Anterior cingulate cortex (tissue), 58 donors: ENCODE data around the gene CACNA1D.
"Not testable (repeated sequence)": the region's sequence is repeated elsewhere in the genome, so short reads cannot be mapped to it uniquely, and the experiment has no call there.

ENCODE experiments used
- DNase-seq, 58 donors: peaks; one replicate each; lab custom pipeline; 2025; lab: John Stamatoyannopoulos, UW

Gene CACNA1D

GRCh38 chr3:53645754-53646153, 151.3 kb downstream of the CACNA1D start:
- DNase-seq, result no peak

DNA sequence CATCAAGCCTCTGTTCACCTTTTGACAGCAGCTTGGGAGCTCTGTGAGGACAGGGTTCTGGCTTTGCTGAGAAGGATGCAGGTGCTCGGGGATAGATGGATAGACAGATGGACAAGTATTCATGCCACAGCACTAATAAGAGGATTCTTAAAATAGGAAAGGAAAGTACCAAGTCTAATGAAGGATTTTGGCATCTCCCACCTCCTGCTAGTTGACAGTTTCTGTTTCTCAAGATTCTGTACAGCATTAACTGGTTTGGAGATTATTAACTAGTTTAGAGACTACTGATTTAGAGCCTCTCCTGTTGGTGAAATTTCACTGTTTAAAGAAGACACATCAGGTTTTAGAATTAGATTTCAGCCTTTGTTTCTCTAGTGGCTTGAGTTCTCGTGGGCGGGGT, 152.3 kb downstream of the CACNA1D start:
- DNase-seq, result no peak

DNA sequence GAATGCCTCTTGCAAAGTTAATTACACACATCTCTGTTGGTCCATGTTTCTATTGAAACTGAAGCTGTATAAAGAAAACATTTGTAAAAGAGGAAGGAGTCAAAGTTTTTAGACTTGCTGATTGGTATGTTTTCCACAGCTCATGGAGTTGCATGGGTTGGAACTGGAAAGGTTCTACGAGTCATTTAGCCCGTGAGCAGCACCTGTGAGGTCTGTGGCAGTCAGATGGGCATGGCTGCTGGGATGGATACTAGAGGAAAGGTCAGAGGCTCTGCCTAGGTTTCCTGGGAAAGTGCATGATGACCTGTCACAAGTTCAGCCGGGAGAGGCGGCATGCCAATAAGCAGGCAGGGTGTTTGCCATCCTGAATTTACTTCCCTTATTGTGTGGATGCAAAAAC, 155.4 kb downstream of the CACNA1D start:
- DNase-seq, result no peak

GRCh38 chr3:53650424-53650823, 156.0 kb downstream of the CACNA1D start:
- DNase-seq, result no peak

GRCh38 chr3:53650928-53651661, 156.7 kb downstream of the CACNA1D start:
- DNase-seq, result no peak

GRCh38 chr3:53651927-53652326, 157.5 kb downstream of the CACNA1D start:
- DNase-seq, result no peak

DNA sequence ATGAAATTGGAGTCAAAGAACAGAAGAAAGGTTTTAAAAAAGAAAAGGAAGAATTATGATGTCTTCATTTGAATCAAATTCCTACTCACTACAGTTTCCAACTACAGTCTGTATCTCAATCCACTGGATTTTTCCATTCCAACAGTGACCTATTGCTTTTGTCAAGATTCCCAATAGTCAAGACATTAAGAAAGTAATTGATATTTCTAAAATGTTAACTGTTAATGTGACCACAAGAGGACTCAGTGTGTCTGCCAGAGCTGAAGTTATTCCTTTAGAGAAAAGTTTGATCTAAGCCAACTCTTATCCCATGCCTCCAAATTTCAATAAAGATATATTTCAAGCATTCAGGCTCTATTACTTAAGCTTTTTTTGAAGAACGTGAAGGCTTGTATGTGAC, 163.2 kb downstream of the CACNA1D start:
- no peak for DNase-seq

GRCh38 chr3:53658613-53659193, 164.3 kb downstream of the CACNA1D start:
- DNase-seq, result no peak

DNA sequence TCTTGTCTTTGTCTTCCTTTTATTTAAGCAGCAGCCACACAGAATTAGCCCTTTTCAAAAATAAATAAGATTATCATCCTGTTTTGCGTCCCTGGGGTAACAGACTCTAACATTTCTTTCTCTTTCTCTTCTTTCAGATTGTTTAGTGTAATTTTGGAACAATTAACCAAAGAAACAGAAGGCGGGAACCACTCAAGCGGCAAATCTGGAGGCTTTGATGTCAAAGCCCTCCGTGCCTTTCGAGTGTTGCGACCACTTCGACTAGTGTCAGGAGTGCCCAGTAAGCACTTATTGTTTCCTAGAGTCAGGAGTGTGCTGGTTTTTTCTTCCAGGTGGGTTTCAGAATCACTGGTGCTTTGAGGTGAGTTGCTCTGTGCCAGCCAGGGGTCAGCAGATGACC, 165.6 kb downstream of the CACNA1D start:
- DNase-seq, result no peak

DNA sequence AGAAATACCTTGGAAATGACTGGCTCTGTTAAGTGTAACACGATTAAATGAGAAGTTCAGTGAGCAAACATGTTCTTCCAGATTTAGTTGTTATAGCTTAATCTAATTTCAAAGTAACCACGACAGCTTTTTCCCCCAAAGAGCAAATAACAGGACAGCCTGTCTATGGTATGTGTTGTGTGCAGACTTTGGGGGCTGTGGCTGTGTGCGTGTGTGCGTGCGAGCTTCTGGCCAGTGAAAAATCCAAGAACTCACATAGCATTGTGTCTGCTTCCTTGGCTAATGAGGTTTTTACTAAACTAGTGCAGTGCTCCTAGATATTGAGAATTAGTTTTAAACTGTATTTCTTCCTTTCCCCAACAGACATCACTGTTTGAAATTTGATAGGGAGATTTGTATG, 167.1 kb downstream of the CACNA1D start:
- no peak for DNase-seq

DNA sequence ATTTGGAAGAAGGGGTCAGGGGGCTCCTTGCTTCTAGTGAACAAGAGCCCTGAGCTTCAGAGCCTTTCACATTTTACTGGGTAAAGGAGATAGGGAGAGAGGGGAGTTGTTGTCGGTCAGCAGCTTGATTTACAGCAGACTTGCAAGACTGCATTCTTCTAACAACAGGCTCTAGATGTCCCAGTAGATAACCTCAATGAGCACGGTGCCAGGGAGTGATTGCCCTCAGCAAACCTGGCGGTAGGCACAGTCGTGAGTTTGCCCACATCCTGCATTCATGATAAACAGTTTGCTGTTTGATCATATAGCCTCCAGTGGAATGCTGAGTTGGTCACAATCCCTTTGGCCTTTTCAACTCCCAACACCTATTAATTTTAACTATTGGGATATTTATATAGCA, 170.4 kb downstream of the CACNA1D start:
- not testable (repeated sequence) for DNase-seq

- no peak for DNase-seq
Measured at GRCh38 chr3:53665608-53666425, 171.4 kb downstream of the CACNA1D start.

GRCh38 chr3:53668872-53669271, 174.5 kb downstream of the CACNA1D start:
- DNase-seq, result no peak

GRCh38 chr3:53670721-53671120, 176.3 kb downstream of the CACNA1D start:
- no peak for DNase-seq

GRCh38 chr3:53671192-53671960, 177.0 kb downstream of the CACNA1D start:
- DNase-seq, result no peak

- DNase-seq, result no peak
Measured at GRCh38 chr3:53671961-53672299, 177.5 kb downstream of the CACNA1D start.

GRCh38 chr3:53672981-53673380, 178.6 kb downstream of the CACNA1D start:
- peak in 2 of 58 donors; percentile 15 for DNase-seq

- DNase-seq, result no peak
Measured at GRCh38 chr3:53673722-53674350, 179.4 kb downstream of the CACNA1D start.

- no peak for DNase-seq
Measured at GRCh38 chr3:53674582-53674981, 180.2 kb downstream of the CACNA1D start.

DNA sequence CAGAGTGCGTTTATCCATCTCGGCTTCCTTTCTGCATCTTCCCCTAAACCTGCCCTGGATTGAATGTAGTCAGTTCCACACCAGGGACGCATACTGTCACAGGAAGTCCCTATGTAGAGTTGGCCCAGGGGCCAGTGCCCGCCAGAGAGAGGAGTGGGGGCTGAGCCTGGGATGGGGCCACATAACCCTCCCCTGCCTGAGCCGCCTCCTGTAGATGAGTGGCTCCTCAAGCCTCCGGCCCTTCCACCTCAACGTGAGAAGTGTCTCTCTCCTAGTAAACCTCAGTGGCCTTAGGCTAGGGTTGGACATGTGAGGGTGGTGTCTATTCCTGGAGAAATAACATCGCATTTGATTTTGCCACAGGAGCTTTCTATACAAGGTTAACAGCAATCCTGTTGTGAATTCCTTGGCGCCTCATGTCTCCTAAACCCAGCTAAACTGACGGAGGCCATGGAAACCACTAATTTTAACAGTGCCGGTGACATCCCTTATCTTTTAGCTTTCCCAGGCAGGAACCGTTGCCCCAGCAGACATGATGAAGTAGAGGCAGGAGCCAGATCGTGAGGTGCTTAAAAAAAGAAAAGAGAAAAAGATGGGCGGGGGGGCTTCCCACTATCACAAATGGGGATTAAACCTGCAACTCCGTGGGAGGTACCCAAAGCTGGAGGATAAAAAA, 180.7 kb downstream of the CACNA1D start:
- no peak for DNase-seq
